Vagina (tissue), 2 donors: Measurements from ENCODE around the gene TENM4.

Source experiments
- CTCF ChIP-seq, 3 experiments: fragments of 450-650 bp in 2 of 3; fragments of 200-600 bp in 1 of 3; sonication (generic) in 1 of 3; IDR thresholded peaks; one replicate each; pipeline ENCODE4 v1.5.1; 2017 to 2019; ENCODE audit warnings: antibody characterized with exemption in 3 of 3, mild to moderate bottlenecking in 2 of 3, moderate library complexity in 2 of 3
- POLR2A ChIP-seq, 2 donors: fragments of 450-650 bp; IDR thresholded peaks; one replicate each; pipeline ENCODE4 v1.6.1; 2017; ENCODE audit warnings: antibody characterized with exemption in 2 of 2, mild to moderate bottlenecking in 2 of 2, moderate library complexity in 2 of 2

GRCh38 chr11:79413268-79413667 lies 27.6 kb downstream of the TENM4 start:
- no peak for TF ChIP-seq CTCF (IDR thresholded peaks at IDR 0.05)
- TF ChIP-seq POLR2A (IDR thresholded peaks at IDR 0.05) = no peak
